ENCODE data around the gene OSBPL2.

Gene OSBPL2

GRCh38 chr20:62222972-62223371 lies 15.3 kb upstream of the OSBPL2 start:
- no peak for TF ChIP-seq CTCF (conservative IDR thresholded peaks at IDR 0.05; ENCODE audit: control insufficient read depth, insufficient read depth, low read depth, low read length)
- DNase-seq (ENCODE audit: low read depth): no peak
- H3K4me3 ChIP-seq (ENCODE audit: control insufficient read depth, low read depth, low read length): no peak overlapping the region

- DNase-seq (ENCODE audit: low read depth): no peak
- no peak for TF ChIP-seq CTCF (conservative IDR thresholded peaks at IDR 0.05; ENCODE audit: control insufficient read depth, insufficient read depth, low read depth, low read length)
- no peak overlapping the region for H3K4me3 ChIP-seq (ENCODE audit: control insufficient read depth, low read depth, low read length)
Measured at GRCh38 chr20:62223571-62223970, 14.8 kb upstream of the OSBPL2 start.

GRCh38 chr20:62224113-62224855 lies 14.0 kb upstream of the OSBPL2 start:
- no peak overlapping the region for H3K4me3 ChIP-seq (ENCODE audit: control insufficient read depth, low read depth, low read length)
- TF ChIP-seq CTCF (conservative IDR thresholded peaks at IDR 0.05; ENCODE audit: control insufficient read depth, insufficient read depth, low read depth, low read length): no peak
- DNase-seq (ENCODE audit: low read depth): no peak

GRCh38 chr20:62225026-62225425 lies 13.3 kb upstream of the OSBPL2 start:
- H3K4me3 ChIP-seq (ENCODE audit: control insufficient read depth, low read depth, low read length): no peak overlapping the region
- DNase-seq (ENCODE audit: low read depth): no peak
- no peak for TF ChIP-seq CTCF (conservative IDR thresholded peaks at IDR 0.05; ENCODE audit: control insufficient read depth, insufficient read depth, low read depth, low read length)

- H3K4me3 ChIP-seq (ENCODE audit: control insufficient read depth, low read depth, low read length): no peak overlapping the region
- TF ChIP-seq CTCF (conservative IDR thresholded peaks at IDR 0.05; ENCODE audit: control insufficient read depth, insufficient read depth, low read depth, low read length): no peak
- no peak for DNase-seq (ENCODE audit: low read depth)
Measured at GRCh38 chr20:62225820-62226635, 12.3 kb upstream of the OSBPL2 start.

GRCh38 chr20:62226707-62227590 lies 11.4 kb upstream of the OSBPL2 start:
- H3K4me3 ChIP-seq (ENCODE audit: control insufficient read depth, low read depth, low read length): no peak overlapping the region
- no peak for TF ChIP-seq CTCF (conservative IDR thresholded peaks at IDR 0.05; ENCODE audit: control insufficient read depth, insufficient read depth, low read depth, low read length)
- no peak for DNase-seq (ENCODE audit: low read depth)
